H9 (cell line): ENCODE results near the gene DENND6A. TPM values are rescaled to one million over a fixed set of nuclear protein-coding genes. Genes with fewer than 3 reads are reported as not detected.

Experiments used
- DNase-seq: peaks from one replicate; pipeline ENCODE4 v3.0.0-alpha.2; 2017
- H2AFZ ChIP-seq: one replicate; pipeline ENCODE4 v1.6.1; 2013; ENCODE audit warnings: mild to moderate bottlenecking, low read length, control low read depth, moderate library complexity
- H2AK5ac ChIP-seq: 2 replicates; pipeline ENCODE4 v1.6.1; 2013; ENCODE audit warnings: low read length, control low read depth, mixed read lengths; ENCODE audit not compliant: insufficient read length
- H2BK120ac ChIP-seq: one replicate; pipeline ENCODE4 v1.6.1; 2013; ENCODE audit warnings: low read depth, mild to moderate bottlenecking, low read length, control low read depth, inconsistent platforms; ENCODE audit not compliant: poor library complexity, severe bottlenecking
- H2BK12ac ChIP-seq: 2 replicates; pipeline ENCODE4 v1.6.1; 2013; ENCODE audit warnings: low read length, control low read depth, mixed read lengths, low read depth; ENCODE audit not compliant: insufficient read length
- H2BK15ac ChIP-seq: 2 replicates; pipeline ENCODE4 v1.6.1; 2013; ENCODE audit warnings: low read depth, low read length, control low read depth
- H2BK20ac ChIP-seq: one replicate; pipeline ENCODE4 v1.6.1; 2013; ENCODE audit warnings: low read depth, mild to moderate bottlenecking, low read length, control low read depth, inconsistent platforms; ENCODE audit not compliant: poor library complexity, severe bottlenecking
- H2BK5ac ChIP-seq: 2 replicates; pipeline ENCODE4 v1.6.1; 2013; ENCODE audit warnings: low read length, control low read depth, mixed read lengths; ENCODE audit not compliant: insufficient read length
- H3K14ac ChIP-seq: 2 replicates; pipeline ENCODE4 v1.6.1; 2013; ENCODE audit warnings: low read length, control low read depth; ENCODE audit not compliant: insufficient read depth
- H3K18ac ChIP-seq: 2 replicates; pipeline ENCODE4 v1.6.1; 2013; ENCODE audit warnings: low read depth, mild to moderate bottlenecking, mixed read lengths, low read length, control low read depth; ENCODE audit not compliant: insufficient read length
- H3K23ac ChIP-seq: 2 replicates; pipeline ENCODE4 v1.6.1; 2013; ENCODE audit warnings: low read length, control low read depth, mixed read lengths, low read depth; ENCODE audit not compliant: insufficient read length
- H3K23me2 ChIP-seq: 2 replicates; pipeline ENCODE4 v1.6.1; 2013; ENCODE audit warnings: low read depth, mild to moderate bottlenecking, mixed read lengths, low read length, control low read depth; ENCODE audit not compliant: insufficient read length, poor library complexity, severe bottlenecking
- H3K27ac ChIP-seq: 2 replicates; pipeline ENCODE4 v1.5.1; 2013; ENCODE audit warnings: low read length, control low read depth, mixed read lengths, low read depth; ENCODE audit not compliant: insufficient read length
- H3K27me3 ChIP-seq: 2 replicates; pipeline ENCODE4 v1.6.1; 2013; ENCODE audit warnings: low read length, control low read depth, inconsistent platforms; ENCODE audit not compliant: insufficient read depth
- H3K4ac ChIP-seq: 2 replicates; pipeline ENCODE4 v1.6.1; 2013; ENCODE audit warnings: low read depth, mild to moderate bottlenecking, control low read depth, inconsistent platforms, low read length, moderate library complexity
- H3K4me1 ChIP-seq: 2 replicates; pipeline ENCODE4 v1.6.1; 2013; ENCODE audit warnings: low read length, control low read depth, inconsistent platforms; ENCODE audit not compliant: insufficient read depth
- H3K4me2 ChIP-seq: 2 replicates; pipeline ENCODE4 v1.6.1; 2013; ENCODE audit warnings: low read length, control low read depth, mixed read lengths; ENCODE audit not compliant: insufficient read length, insufficient read depth
- H3K56ac ChIP-seq: 2 replicates; pipeline ENCODE4 v1.6.1; 2013; ENCODE audit warnings: low read depth, mild to moderate bottlenecking, mixed read lengths, low read length, control low read depth; ENCODE audit not compliant: insufficient read length
- H3K79me1 ChIP-seq: 2 replicates; pipeline ENCODE4 v1.6.1; 2013; ENCODE audit warnings: low read depth, mild to moderate bottlenecking, moderate library complexity, low read length, control low read depth, inconsistent platforms; ENCODE audit not compliant: insufficient read depth, poor library complexity, severe bottlenecking
- H3K79me2 ChIP-seq: 2 replicates; pipeline ENCODE4 v1.6.1; 2013; ENCODE audit warnings: low read length, control low read depth, inconsistent platforms; ENCODE audit not compliant: insufficient read depth
- H3K9ac ChIP-seq: 2 replicates; pipeline ENCODE4 v1.6.1; 2013; ENCODE audit warnings: low read length, control low read depth, mixed read lengths; ENCODE audit not compliant: insufficient read length; ENCODE audit errors: extremely low read depth
- H3K9me3 ChIP-seq: one replicate; pipeline ENCODE4 v1.6.1; 2013; ENCODE audit warnings: low read depth, low read length, inconsistent platforms; ENCODE audit not compliant: control insufficient read depth
- H3T11ph ChIP-seq: one replicate; pipeline ENCODE4 v1.6.1; 2013; ENCODE audit warnings: mild to moderate bottlenecking, low read length, control low read depth, inconsistent platforms
- H4K20me1 ChIP-seq: one replicate; pipeline ENCODE4 v1.6.1; 2013; ENCODE audit not compliant: control insufficient read depth, insufficient read length, insufficient read depth
- H4K5ac ChIP-seq: 2 replicates; pipeline ENCODE4 v1.6.1; 2013; ENCODE audit warnings: low read depth, mild to moderate bottlenecking, mixed read lengths, low read length, control low read depth; ENCODE audit not compliant: insufficient read length
- H4K8ac ChIP-seq: replicated peaks from 2 replicates; pipeline ENCODE4 v1.6.1; 2013; ENCODE audit warnings: low read length, control low read depth, mixed read lengths, low read depth; ENCODE audit not compliant: insufficient read length
- H4K91ac ChIP-seq: 2 replicates; pipeline ENCODE4 v1.6.1; 2013; ENCODE audit warnings: low read depth, mild to moderate bottlenecking, moderate library complexity, mixed read lengths, low read length, control low read depth; ENCODE audit not compliant: insufficient read length
- H3K27ac Mint-ChIP-seq, 3 experiments: 2 replicates in 2 of 3; 3 replicates in 1 of 3; pipeline ENCODE4 v1.8.0; 2020 to 2021; ENCODE audit warnings: mixed read lengths in 3 of 3, mild to moderate bottlenecking in 1 of 3, moderate library complexity in 1 of 3
- H3K27me3 Mint-ChIP-seq: 2 replicates; pipeline ENCODE4 v1.8.0; 2021; ENCODE audit warnings: low read depth, mild to moderate bottlenecking, moderate library complexity, mixed read lengths
- H3K36me3 Mint-ChIP-seq, 3 experiments: 2 replicates in 2 of 3; 3 replicates in 1 of 3; pipeline ENCODE4 v1.8.0; 2020 to 2021; ENCODE audit warnings: low read depth in 3 of 3, mixed read lengths in 3 of 3; ENCODE audit not compliant: insufficient read depth in 1 of 3
- H3K4me1 Mint-ChIP-seq, 2 experiments: 2 replicates each; pipeline ENCODE4 v1.8.0; 2020; ENCODE audit warnings: mixed read lengths in 2 of 2
- H3K4me3 Mint-ChIP-seq, 2 experiments: 2 replicates in 1 of 2; 3 replicates in 1 of 2; pipeline ENCODE4 v1.8.0; 2020 to 2021; ENCODE audit warnings: mild to moderate bottlenecking in 2 of 2, mixed read lengths in 2 of 2, moderate library complexity in 1 of 2
- H3K9me3 Mint-ChIP-seq, 2 experiments: 2 replicates in 1 of 2; 3 replicates in 1 of 2; pipeline ENCODE4 v1.8.0; 2020; ENCODE audit warnings: mild to moderate bottlenecking in 2 of 2, mixed read lengths in 2 of 2, moderate library complexity in 1 of 2
- WGBS: extraction: QIAGEN DNeasy Blood & Tissue Kit; methylation state at CpG from one replicate; pipeline ENCODE4 v1.1.7; 2013; ENCODE audit warnings: missing lambda C conversion rate, low lambda C conversion rate, mixed read lengths; ENCODE audit not compliant: insufficient read length; ENCODE audit errors: extremely low coverage; 5-methylcytosine and 5-hydroxymethylcytosine counted together
- total RNA-seq: library from RNA; stranded (reverse); gene quantifications from 2 replicates; pipeline ENCODE4 v1.2.1, GENCODE V29; 2021
- TF ChIP-seq, protein P1 (sequence below): fragments of 200-600 bp; sonication (generic); conservative IDR thresholded peaks from 3 replicates; pipeline ENCODE4 v1.8.0; 2021; ENCODE audit warnings: antibody characterized with exemption, mild to moderate bottlenecking

The DENND6A gene
- total RNA-seq, 1 experiment from 2014 or later: 13.2 TPM

DNA sequence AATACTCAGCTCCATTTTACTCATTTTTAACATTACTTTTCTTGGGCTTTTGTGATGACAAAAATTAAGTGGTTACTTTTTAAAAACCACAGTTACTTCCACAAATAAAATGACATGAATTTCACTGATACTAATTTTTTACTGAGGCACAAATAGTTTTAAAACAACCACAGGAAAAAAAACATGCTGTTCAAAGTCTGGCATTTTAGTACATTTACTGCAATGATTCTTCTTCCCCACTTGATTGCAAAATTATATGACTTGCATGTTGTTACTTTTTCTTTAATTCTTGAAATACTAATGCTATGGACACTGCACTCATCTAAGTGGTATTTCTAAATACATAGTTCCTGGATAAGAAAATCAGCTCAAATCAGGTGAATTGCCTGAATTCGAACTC lies 38.4 kb upstream of the DENND6A start:
- H2BK5ac ChIP-seq: no peak overlapping the region
- Mint-ChIP-seq H3K9me3 (no peaks in the 10 kb centered on the region; a peak in 1 of 5 replicates), H3K27me3 (no peaks in the 10 kb centered on the region), H3K4me1 (0 out of 4 replicates have a peak, but pooled peaks cover 0 to 3% of the 10 kb centered on the region in 2 experiments), H3K36me3 (no peaks in the 10 kb centered on the region), H3K4me3 (no peak overlapping the region), H3K27ac (no peak overlapping the region; a peak in 1 of 7 replicates)
- WGBS: no CpG with 5 or more reads among the region's 1 CpG
- H2BK12ac ChIP-seq: no peak overlapping the region
- H3K18ac ChIP-seq: no peak overlapping the region
- H3K27ac ChIP-seq: no peak overlapping the region
- no peak overlapping the region for H2BK20ac ChIP-seq
- DNase-seq: no peak
- no peaks in the 10 kb centered on the region for H3K27me3 ChIP-seq
- no peak overlapping the region for H3K9ac ChIP-seq
- no peak overlapping the region for H3K14ac ChIP-seq
- no peak overlapping the region for H3T11ph ChIP-seq
- TF ChIP-seq, protein P1, sequence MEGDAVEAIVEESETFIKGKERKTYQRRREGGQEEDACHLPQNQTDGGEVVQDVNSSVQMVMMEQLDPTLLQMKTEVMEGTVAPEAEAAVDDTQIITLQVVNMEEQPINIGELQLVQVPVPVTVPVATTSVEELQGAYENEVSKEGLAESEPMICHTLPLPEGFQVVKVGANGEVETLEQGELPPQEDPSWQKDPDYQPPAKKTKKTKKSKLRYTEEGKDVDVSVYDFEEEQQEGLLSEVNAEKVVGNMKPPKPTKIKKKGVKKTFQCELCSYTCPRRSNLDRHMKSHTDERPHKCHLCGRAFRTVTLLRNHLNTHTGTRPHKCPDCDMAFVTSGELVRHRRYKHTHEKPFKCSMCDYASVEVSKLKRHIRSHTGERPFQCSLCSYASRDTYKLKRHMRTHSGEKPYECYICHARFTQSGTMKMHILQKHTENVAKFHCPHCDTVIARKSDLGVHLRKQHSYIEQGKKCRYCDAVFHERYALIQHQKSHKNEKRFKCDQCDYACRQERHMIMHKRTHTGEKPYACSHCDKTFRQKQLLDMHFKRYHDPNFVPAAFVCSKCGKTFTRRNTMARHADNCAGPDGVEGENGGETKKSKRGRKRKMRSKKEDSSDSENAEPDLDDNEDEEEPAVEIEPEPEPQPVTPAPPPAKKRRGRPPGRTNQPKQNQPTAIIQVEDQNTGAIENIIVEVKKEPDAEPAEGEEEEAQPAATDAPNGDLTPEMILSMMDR: no peak
- H4K8ac ChIP-seq: no peak overlapping the region
- no peak overlapping the region for H3K56ac ChIP-seq
- H4K91ac ChIP-seq: no peak overlapping the region
- no peaks in the 10 kb centered on the region for H4K20me1 ChIP-seq
- no peaks in the 10 kb centered on the region for H3K79me1 ChIP-seq
- no peak overlapping the region for H3K23ac ChIP-seq
- no peaks in the 10 kb centered on the region for H3K9me3 ChIP-seq
- H3K4me2 ChIP-seq: no peak overlapping the region
- no peaks in the 10 kb centered on the region for H3K4me1 ChIP-seq
- H2AFZ ChIP-seq: no peak overlapping the region
- H3K4ac ChIP-seq: no peak overlapping the region
- no peak overlapping the region for H2BK120ac ChIP-seq
- H2BK15ac ChIP-seq: no peak overlapping the region
- H4K5ac ChIP-seq: no peak overlapping the region
- H3K79me2 ChIP-seq: no peaks in the 10 kb centered on the region
- no peak overlapping the region for H2AK5ac ChIP-seq
- no peaks in the 10 kb centered on the region for H3K23me2 ChIP-seq
